HG03469 (cell line): ENCODE data around the gene TACR2.
"Not testable (repeated sequence)": the region's sequence is repeated elsewhere in the genome, so short reads cannot be mapped to it uniquely, and the experiment has no call there.

Source experiments
- ATAC-seq: cut with Tn5 transposase; IDR thresholded peaks from one replicate; pipeline ENCODE4 v1.9.1; 2021; ENCODE audit warnings: mild to moderate bottlenecking, moderate library complexity, moderate number of reproducible peaks; ENCODE audit not compliant: unreplicated experiment

Gene TACR2

GRCh38 chr10:69451209-69451783 is 34.6 kb upstream of the TACR2 start, which contains the start of gene TSPAN15:
TSS of gene TSPAN15 (plus strand) at chr10:69451465. CDS start at chr10:69451595, 130 bp downstream.
- ATAC-seq: peak; percentile 72

- not testable (repeated sequence) for ATAC-seq
Observed at GRCh38 chr10:69450395-69450794, 33.7 kb upstream of the TACR2 start.

GRCh38 chr10:69449841-69450240 is 33.1 kb upstream of the TACR2 start:
- no peak for ATAC-seq

- no peak for ATAC-seq
Observed at GRCh38 chr10:69446650-69447151, 30.0 kb upstream of the TACR2 start.

GRCh38 chr10:69446229-69446628 is 29.5 kb upstream of the TACR2 start:
- ATAC-seq: no peak

GRCh38 chr10:69445041-69445440 is 28.3 kb upstream of the TACR2 start:
- ATAC-seq: no peak

- ATAC-seq: no peak
Observed at GRCh38 chr10:69443354-69443753, 26.6 kb upstream of the TACR2 start.

GRCh38 chr10:69439813-69440506 is 23.2 kb upstream of the TACR2 start:
- no peak for ATAC-seq

- no peak for ATAC-seq
Observed at GRCh38 chr10:69439350-69439739, 22.6 kb upstream of the TACR2 start.

GRCh38 chr10:69438536-69439349 is 22.0 kb upstream of the TACR2 start:
- ATAC-seq: no peak

GRCh38 chr10:69437321-69438259 is 20.9 kb upstream of the TACR2 start:
- no peak for ATAC-seq

GRCh38 chr10:69435966-69436520 is 19.3 kb upstream of the TACR2 start:
- no peak for ATAC-seq

GRCh38 chr10:69434926-69435325 is 18.2 kb upstream of the TACR2 start:
- ATAC-seq: no peak

- no peak for ATAC-seq
Observed at GRCh38 chr10:69434169-69434568, 17.5 kb upstream of the TACR2 start.

- ATAC-seq: no peak
Observed at GRCh38 chr10:69428165-69428564, 11.4 kb upstream of the TACR2 start.

- no peak for ATAC-seq
Observed at GRCh38 chr10:69426376-69426727, 9.6 kb upstream of the TACR2 start.

GRCh38 chr10:69425511-69426298 is 9.0 kb upstream of the TACR2 start:
- no peak for ATAC-seq

- no peak for ATAC-seq
Observed at GRCh38 chr10:69425041-69425440, 8.3 kb upstream of the TACR2 start.

- no peak for ATAC-seq
Observed at GRCh38 chr10:69422676-69423075, 6.0 kb upstream of the TACR2 start.
